Measurements from ENCODE around the gene CYGB.

DNA sequence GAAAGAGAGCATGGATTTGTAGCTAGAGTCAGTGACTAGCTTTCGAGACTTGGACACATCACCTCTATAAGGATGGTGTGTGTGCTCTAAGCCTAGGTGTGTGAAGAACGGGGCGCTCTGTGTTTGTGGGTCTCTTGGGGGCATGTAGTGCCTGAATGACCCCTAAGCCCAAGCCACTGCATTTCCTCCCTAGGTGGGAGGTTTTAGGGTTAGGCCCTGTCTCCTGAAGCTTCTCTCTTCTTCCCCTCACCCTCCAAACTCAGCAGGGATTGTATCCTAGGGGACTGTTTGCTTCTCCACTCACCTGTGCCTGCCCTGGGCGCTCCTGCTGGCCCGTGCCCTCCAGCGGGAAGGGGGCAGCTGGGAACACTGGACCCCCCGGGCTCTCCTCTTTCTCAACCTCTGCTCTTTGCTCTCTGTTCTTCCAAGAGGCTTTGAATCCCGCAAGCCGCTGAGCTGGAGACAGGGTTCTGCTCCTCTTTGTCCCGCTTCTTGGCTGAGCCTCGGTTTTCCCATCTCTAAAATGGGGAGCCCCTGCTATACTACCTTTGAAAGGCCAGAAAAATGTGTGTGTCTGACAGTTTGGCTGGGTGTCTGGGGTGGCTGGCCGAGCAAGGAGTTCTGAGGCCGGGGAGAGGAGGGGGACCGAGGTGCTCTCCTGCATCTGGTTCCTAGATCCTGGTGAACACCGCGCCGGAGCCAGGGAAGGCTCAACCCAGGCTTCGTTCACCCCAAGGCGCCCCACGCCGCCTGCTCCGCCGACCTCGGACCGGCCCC lies 810 bp downstream of the CYGB start:
- no peak for TF ChIP-seq CTCF (IDR thresholded peaks at IDR 0.05; ENCODE audit: borderline replicate concordance, extremely low read depth, low read length, poor library complexity, severe bottlenecking)
- TF ChIP-seq EZH2 (IDR thresholded peaks at IDR 0.05; ENCODE audit: borderline replicate concordance, low read depth, low read length, severe bottlenecking) = no peak

All from DND-41 (cell line).